Inflammatory macrophage treated with lipopolysaccharide for 4 hours (primary cell): ENCODE measurements around the gene RCC1.
"Not testable (repeated sequence)": the region's sequence is repeated elsewhere in the genome, so short reads cannot be mapped to it uniquely, and the experiment has no call there.

Source experiments
- DNase-seq: peaks from one replicate; pipeline ENCODE4 v3.0.0-alpha.2; 2020

The RCC1 gene

GRCh38 chr1:28512058-28512611, 6.3 kb downstream of the RCC1 start:
- no peak for DNase-seq

- DNase-seq, result not testable (repeated sequence)
Observed at GRCh38 chr1:28514445-28514933, 8.6 kb downstream of the RCC1 start.

GRCh38 chr1:28516518-28516956, 10.7 kb downstream of the RCC1 start:
- no peak for DNase-seq

- no peak for DNase-seq
Observed at GRCh38 chr1:28517649-28517999, 11.8 kb downstream of the RCC1 start.

GRCh38 chr1:28518000-28518744, 12.3 kb downstream of the RCC1 start:
- DNase-seq, result peak; percentile 87

GRCh38 chr1:28518745-28519341, 13.0 kb downstream of the RCC1 start:
- DNase-seq, result peak; percentile 34

- no peak for DNase-seq
Observed at GRCh38 chr1:28519946-28520725, 14.3 kb downstream of the RCC1 start.

- DNase-seq, result not testable (repeated sequence)
Observed at GRCh38 chr1:28520796-28521195, 15.0 kb downstream of the RCC1 start.

- no peak for DNase-seq
Observed at GRCh38 chr1:28521502-28522164, 15.8 kb downstream of the RCC1 start.

- not testable (repeated sequence) for DNase-seq
Observed at GRCh38 chr1:28522537-28522936, 16.7 kb downstream of the RCC1 start.

GRCh38 chr1:28525002-28525642, 19.3 kb downstream of the RCC1 start:
- not testable (repeated sequence) for DNase-seq

- DNase-seq, result no peak
Observed at GRCh38 chr1:28526886-28527285, 21.0 kb downstream of the RCC1 start.

- no peak for DNase-seq
Observed at GRCh38 chr1:28530456-28530855, 24.6 kb downstream of the RCC1 start.

- DNase-seq, result no peak
Observed at GRCh38 chr1:28534671-28535070, 28.8 kb downstream of the RCC1 start.

GRCh38 chr1:28535180-28535579, 29.3 kb downstream of the RCC1 start:
- no peak for DNase-seq

- DNase-seq, result no peak
Observed at GRCh38 chr1:28537457-28538199, 31.8 kb downstream of the RCC1 start.

- no peak for DNase-seq
Observed at GRCh38 chr1:28538286-28538685, 32.4 kb downstream of the RCC1 start.

- no peak for DNase-seq
Observed at GRCh38 chr1:28540651-28541050, 34.8 kb downstream of the RCC1 start.

GRCh38 chr1:28541414-28542015, 35.7 kb downstream of the RCC1 start:
- DNase-seq, result not testable (repeated sequence)

GRCh38 chr1:28545246-28545628, 39.4 kb downstream of the RCC1 start:
- DNase-seq, result no peak

- no peak for DNase-seq
Observed at GRCh38 chr1:28548318-28548717, 42.5 kb downstream of the RCC1 start.
